ENCODE results near the gene ABCE1.

Gene ABCE1

DNA sequence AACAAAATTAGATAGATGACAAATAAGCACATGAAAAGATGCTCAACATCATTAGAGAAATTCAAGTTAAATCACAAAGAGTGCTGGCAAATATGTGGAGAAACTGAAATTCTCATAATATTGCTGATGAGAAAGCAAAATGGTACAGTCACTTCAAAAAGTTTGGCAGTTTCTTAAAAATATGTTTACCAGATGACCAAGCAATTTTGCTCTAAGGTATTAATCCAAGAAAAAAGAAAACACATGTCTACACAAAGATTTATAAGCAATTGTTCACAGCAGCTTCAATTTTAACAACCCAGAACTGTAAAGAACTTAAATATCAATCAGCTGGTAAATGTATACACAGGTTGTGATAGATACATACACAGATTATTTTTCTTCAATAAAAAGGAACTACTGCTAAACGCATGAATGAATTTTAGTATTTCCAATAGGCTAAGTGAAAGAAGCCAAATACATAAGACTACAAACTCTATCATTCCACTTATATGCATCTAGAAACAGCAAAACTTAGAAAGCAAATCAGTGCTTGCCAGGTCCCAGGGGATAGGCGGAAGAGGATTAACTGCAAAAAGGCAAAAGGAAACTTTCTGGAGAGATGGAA is 70.6 kb downstream of the ABCE1 start:
- Histone ChIP-seq H3K27me3 (replicated peaks; ENCODE audit: control insufficient read depth, insufficient read depth, low read length) (no peaks in the 10 kb centered on the region), H3K36me3 (ENCODE audit: control insufficient read depth, insufficient read depth, low read length) (peaks cover 2% of the 10 kb centered on the region; the same call in 1 of the 2 replicates), H3K4me3 (replicated peaks; ENCODE audit: low read depth, low read length) (no peak overlapping the region)
- no peak for DNase-seq (ENCODE audit: extremely low read depth, insufficient read length)
- TF ChIP-seq, protein P1, sequence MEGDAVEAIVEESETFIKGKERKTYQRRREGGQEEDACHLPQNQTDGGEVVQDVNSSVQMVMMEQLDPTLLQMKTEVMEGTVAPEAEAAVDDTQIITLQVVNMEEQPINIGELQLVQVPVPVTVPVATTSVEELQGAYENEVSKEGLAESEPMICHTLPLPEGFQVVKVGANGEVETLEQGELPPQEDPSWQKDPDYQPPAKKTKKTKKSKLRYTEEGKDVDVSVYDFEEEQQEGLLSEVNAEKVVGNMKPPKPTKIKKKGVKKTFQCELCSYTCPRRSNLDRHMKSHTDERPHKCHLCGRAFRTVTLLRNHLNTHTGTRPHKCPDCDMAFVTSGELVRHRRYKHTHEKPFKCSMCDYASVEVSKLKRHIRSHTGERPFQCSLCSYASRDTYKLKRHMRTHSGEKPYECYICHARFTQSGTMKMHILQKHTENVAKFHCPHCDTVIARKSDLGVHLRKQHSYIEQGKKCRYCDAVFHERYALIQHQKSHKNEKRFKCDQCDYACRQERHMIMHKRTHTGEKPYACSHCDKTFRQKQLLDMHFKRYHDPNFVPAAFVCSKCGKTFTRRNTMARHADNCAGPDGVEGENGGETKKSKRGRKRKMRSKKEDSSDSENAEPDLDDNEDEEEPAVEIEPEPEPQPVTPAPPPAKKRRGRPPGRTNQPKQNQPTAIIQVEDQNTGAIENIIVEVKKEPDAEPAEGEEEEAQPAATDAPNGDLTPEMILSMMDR (IDR thresholded peaks at IDR 0.05; ENCODE audit: insufficient read depth, low read length, poor library complexity, severe bottlenecking): no peak

DNA sequence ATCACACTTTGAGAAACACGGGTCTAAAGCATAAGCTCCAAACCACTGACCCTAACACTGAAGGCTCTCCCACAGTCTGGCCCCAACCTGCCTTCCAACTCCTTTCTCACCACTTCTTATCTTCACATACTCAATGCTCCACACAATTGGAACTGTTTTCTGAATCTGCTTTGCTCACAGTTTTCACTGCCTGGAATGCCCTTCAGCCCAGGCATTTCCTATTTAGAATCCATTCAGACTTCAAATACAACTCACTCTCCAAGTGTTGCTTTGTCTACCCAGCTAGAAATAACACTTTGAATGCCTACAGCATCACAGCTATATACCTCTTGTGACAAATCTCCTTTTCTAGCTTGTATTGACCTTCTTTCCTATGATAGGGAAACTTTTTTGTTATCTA is 72.1 kb downstream of the ABCE1 start:
- TF ChIP-seq, protein P1 (IDR thresholded peaks at IDR 0.05; ENCODE audit: insufficient read depth, low read length, poor library complexity, severe bottlenecking): no peak
- no peak for DNase-seq (ENCODE audit: extremely low read depth, insufficient read length)
- Histone ChIP-seq H3K36me3 (ENCODE audit: control insufficient read depth, insufficient read depth, low read length) (peaks cover 2% of the 10 kb centered on the region; the same call in 1 of the 2 replicates), H3K4me3 (replicated peaks; ENCODE audit: low read depth, low read length) (no peak overlapping the region), H3K27me3 (replicated peaks; ENCODE audit: control insufficient read depth, insufficient read depth, low read length) (no peaks in the 10 kb centered on the region)

DNA sequence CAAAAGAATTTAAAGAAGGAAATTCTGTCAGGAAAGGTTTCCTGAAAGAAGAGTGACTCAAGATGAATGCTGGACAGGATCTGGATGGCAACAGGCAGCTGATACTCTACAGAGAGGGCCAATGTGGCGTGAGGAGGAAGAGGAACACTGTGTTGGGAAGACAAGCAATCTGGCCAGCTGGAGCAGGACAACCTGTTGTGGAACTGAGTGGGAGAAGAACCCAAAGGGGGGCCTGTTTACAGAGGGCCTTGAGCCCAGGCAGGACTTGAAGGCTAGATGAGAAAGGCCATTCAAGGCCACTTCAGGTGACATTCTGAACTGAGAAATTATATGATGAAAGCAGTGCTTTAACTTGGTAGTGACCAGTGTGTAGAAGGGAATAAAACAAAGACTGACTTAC is 73.8 kb downstream of the ABCE1 start:
- DNase-seq (ENCODE audit: extremely low read depth, insufficient read length): no peak
- TF ChIP-seq, protein P1 (IDR thresholded peaks at IDR 0.05; ENCODE audit: insufficient read depth, low read length, poor library complexity, severe bottlenecking): no peak
- Histone ChIP-seq H3K27me3 (replicated peaks; ENCODE audit: control insufficient read depth, insufficient read depth, low read length) (no peaks in the 10 kb centered on the region), H3K36me3 (ENCODE audit: control insufficient read depth, insufficient read depth, low read length) (peaks cover 2% of the 10 kb centered on the region; the same call in 1 of the 2 replicates), H3K4me3 (replicated peaks; ENCODE audit: low read depth, low read length) (no peak overlapping the region)

DNA sequence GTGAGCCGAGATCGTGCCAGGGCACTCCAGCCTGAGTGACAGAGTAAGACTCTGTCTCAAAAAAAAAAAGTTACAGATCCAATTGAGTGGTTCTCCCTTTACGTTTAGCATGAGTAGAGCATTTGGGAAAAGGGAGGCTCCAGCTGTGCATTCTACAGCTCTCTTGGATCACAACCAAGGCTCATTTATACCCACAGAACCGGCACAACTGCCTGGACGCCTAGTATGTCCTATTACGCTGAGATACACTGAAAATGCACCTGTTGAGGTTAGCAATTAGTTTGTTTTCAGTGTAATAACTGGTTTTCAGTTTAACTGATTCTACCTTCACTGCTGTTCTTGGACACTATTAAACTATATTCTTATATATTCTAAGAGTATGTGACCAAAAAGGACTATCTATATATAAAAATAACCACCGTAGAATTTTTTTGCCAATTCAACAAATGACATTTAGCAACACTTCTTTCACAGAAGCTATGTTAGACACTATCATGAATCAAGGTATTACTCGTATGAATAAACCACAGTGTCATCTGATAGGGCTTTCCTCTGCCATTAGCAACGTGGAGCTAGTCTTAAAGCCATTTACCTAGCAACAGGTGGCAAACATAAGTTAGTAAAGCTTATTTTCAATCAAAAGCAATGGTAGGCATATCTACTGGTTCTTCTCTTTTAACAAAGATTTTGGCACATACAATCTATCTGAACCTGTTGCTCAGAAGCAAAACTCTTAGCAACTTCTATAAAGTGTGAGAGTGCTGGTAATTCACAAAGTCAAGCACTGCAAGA is 78.7 kb downstream of the ABCE1 start:
- TF ChIP-seq, protein P1 (IDR thresholded peaks at IDR 0.05; ENCODE audit: insufficient read depth, low read length, poor library complexity, severe bottlenecking): no peak
- Histone ChIP-seq H3K36me3 (ENCODE audit: control insufficient read depth, insufficient read depth, low read length) (no peaks in the 10 kb centered on the region; the same call in 1 of the 2 replicates), H3K27me3 (replicated peaks; ENCODE audit: control insufficient read depth, insufficient read depth, low read length) (no peaks in the 10 kb centered on the region), H3K4me3 (replicated peaks; ENCODE audit: low read depth, low read length) (peak overlapping the region; percentile 66)
- no peak for DNase-seq (ENCODE audit: extremely low read depth, insufficient read length)

DNA sequence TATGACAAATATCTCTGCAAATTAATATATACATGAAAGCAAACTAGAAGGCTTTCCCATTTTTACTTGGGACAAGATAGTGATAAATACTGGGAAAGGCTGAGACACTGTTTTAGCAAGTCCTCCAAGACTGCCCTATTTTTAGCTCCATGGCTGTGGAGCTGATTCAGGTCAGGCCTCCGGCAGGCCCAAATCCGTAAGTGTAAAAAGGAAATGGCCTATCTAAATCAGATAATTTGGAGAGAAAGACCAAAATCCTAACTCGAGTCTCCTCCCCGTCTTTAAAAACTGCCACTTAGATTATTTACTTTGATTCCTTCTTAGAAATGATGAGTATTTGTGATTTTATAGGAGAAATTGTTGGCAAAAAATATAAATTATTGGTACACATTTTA is 79.4 kb downstream of the ABCE1 start:
- no peaks in the 10 kb centered on the region for H3K27me3 ChIP-seq (replicated peaks; ENCODE audit: control insufficient read depth, insufficient read depth, low read length)
- H3K4me3 ChIP-seq (replicated peaks; ENCODE audit: low read depth, low read length): peak overlapping the region; percentile 66
- TF ChIP-seq, protein P1 (IDR thresholded peaks at IDR 0.05; ENCODE audit: insufficient read depth, low read length, poor library complexity, severe bottlenecking): no peak
- no peak for DNase-seq (ENCODE audit: extremely low read depth, insufficient read length)
- H3K36me3 ChIP-seq (ENCODE audit: control insufficient read depth, insufficient read depth, low read length): no peaks in the 10 kb centered on the region; the same call in 1 of the 2 replicates
